KMS-11 (cell line): Measurements from ENCODE around the gene CRTC3.
"Not testable (repeated sequence)": the region's sequence is repeated elsewhere in the genome, so short reads cannot be mapped to it uniquely, and the experiment has no call there.

ENCODE experiments used
- H2AFZ ChIP-seq: fragments of 200-600 bp; sonication (generic); 2 replicates; pipeline ENCODE4 v1.6.1; 2016; ENCODE audit warnings: antibody characterized with exemption, mixed run types, low read depth
- H3K27ac ChIP-seq: fragments of 200-600 bp; sonication (generic); 2 replicates; pipeline ENCODE4 v1.6.1; 2016; ENCODE audit warnings: mild to moderate bottlenecking, mixed run types
- H3K27me3 ChIP-seq: fragments of 200-600 bp; sonication (generic); 2 replicates; pipeline ENCODE4 v1.6.1; 2017; ENCODE audit warnings: mild to moderate bottlenecking, low read depth, mixed run types, moderate library complexity; ENCODE audit not compliant: insufficient read depth
- H3K36me3 ChIP-seq: fragments of 200-600 bp; sonication (generic); 2 replicates; pipeline ENCODE4 v1.6.1; 2017; ENCODE audit warnings: mild to moderate bottlenecking, mixed run types; ENCODE audit not compliant: insufficient read depth
- H3K4me1 ChIP-seq: fragments of 200-600 bp; sonication (generic); 2 replicates; pipeline ENCODE4 v1.6.1; 2016; ENCODE audit warnings: mild to moderate bottlenecking, low read depth, mixed run types; ENCODE audit not compliant: poor library complexity, severe bottlenecking
- H3K4me2 ChIP-seq: fragments of 200-600 bp; sonication (generic); 2 replicates; pipeline ENCODE4 v1.7.0; 2016; ENCODE audit warnings: mild to moderate bottlenecking, mixed run types
- H3K4me3 ChIP-seq: fragments of 200-600 bp; sonication (generic); IDR thresholded peaks from 2 replicates; pipeline ENCODE4 v1.6.1; 2017; ENCODE audit warnings: low read depth, low read length, mixed read lengths; ENCODE audit not compliant: insufficient read depth
- H3K79me2 ChIP-seq: fragments of 200-600 bp; sonication (generic); 2 replicates; pipeline ENCODE4 v1.6.1; 2016; ENCODE audit warnings: low read depth, mixed run types; ENCODE audit not compliant: insufficient read depth
- H3K9ac ChIP-seq: fragments of 200-600 bp; sonication (generic); 2 replicates; pipeline ENCODE4 v1.6.1; 2016; ENCODE audit warnings: mild to moderate bottlenecking, mixed run types
- H4K20me1 ChIP-seq: fragments of 200-600 bp; sonication (generic); 2 replicates; pipeline ENCODE4 v1.6.1; 2016; ENCODE audit warnings: mild to moderate bottlenecking, mixed run types; ENCODE audit not compliant: insufficient read depth
- CTCF ChIP-seq: fragments of 200-600 bp; sonication (generic); conservative IDR thresholded peaks from 2 replicates; pipeline ENCODE4 v1.6.1; 2017; ENCODE audit warnings: low read depth, mild to moderate bottlenecking, antibody characterized with exemption, low read length, moderate library complexity, mixed read lengths

The CRTC3 gene

GRCh38 chr15:90671216-90671615 is 141.5 kb downstream of the CRTC3 start:
- H3K27me3 ChIP-seq, result no peaks in the 10 kb centered on the region
- no peaks in the 10 kb centered on the region for H4K20me1 ChIP-seq
- H3K9ac ChIP-seq, result no peak overlapping the region
- H3K4me1 ChIP-seq, result peaks cover 2% of the 10 kb centered on the region
- no peaks in the 10 kb centered on the region for H3K36me3 ChIP-seq
- H2AFZ ChIP-seq, result no peak overlapping the region
- no peak for TF ChIP-seq CTCF
- H3K27ac ChIP-seq, result no peak overlapping the region
- no peak overlapping the region for H3K4me2 ChIP-seq
- no peak overlapping the region for H3K4me3 ChIP-seq
- H3K79me2 ChIP-seq, result no peaks in the 10 kb centered on the region

- H3K9ac ChIP-seq, H3K4me3 ChIP-seq, H3K4me2 ChIP-seq, H2AFZ ChIP-seq, H3K79me2 ChIP-seq, H3K36me3 ChIP-seq, H3K27ac ChIP-seq, H4K20me1 ChIP-seq, H3K27me3 ChIP-seq: not testable (repeated sequence)
- H3K4me1 ChIP-seq, result peaks cover 14% of the 10 kb centered on the region
Observed at GRCh38 chr15:90673357-90673756, 143.6 kb downstream of the CRTC3 start.

GRCh38 chr15:90674476-90674875 is 144.8 kb downstream of the CRTC3 start:
- Histone ChIP-seq H3K27ac (no peak overlapping the region), H3K36me3 (no peaks in the 10 kb centered on the region), H3K27me3 (no peaks in the 10 kb centered on the region), H3K9ac (no peak overlapping the region), H2AFZ (no peak overlapping the region), H3K79me2 (no peaks in the 10 kb centered on the region), H3K4me3 (no peak overlapping the region), H3K4me1 (peaks cover 15% of the 10 kb centered on the region), H4K20me1 (no peaks in the 10 kb centered on the region), H3K4me2 (no peak overlapping the region)
- TF ChIP-seq CTCF, result no peak

GRCh38 chr15:90675464-90675863 is 145.7 kb downstream of the CRTC3 start:
- Histone ChIP-seq H3K4me1 (peaks cover 15% of the 10 kb centered on the region), H3K27me3 (no peaks in the 10 kb centered on the region), H3K4me2 (no peak overlapping the region), H3K36me3 (no peaks in the 10 kb centered on the region), H3K4me3 (no peak overlapping the region), H2AFZ (no peak overlapping the region), H3K9ac (no peak overlapping the region), H4K20me1 (no peaks in the 10 kb centered on the region), H3K27ac (no peak overlapping the region), H3K79me2 (no peaks in the 10 kb centered on the region)
- TF ChIP-seq CTCF, result no peak

- Histone ChIP-seq H3K36me3 (no peaks in the 10 kb centered on the region), H3K79me2 (no peaks in the 10 kb centered on the region), H3K27me3 (no peaks in the 10 kb centered on the region), H3K4me2 (peak overlapping the region; percentile 30; the same call in 1 of the 2 replicates), H3K4me1 (peaks cover 15% of the 10 kb centered on the region), H2AFZ (0 out of 2 replicates have a peak overlapping the region, but pooled peaks have one; percentile 10), H3K9ac (no peak overlapping the region), H3K27ac (no peak overlapping the region), H3K4me3 (no peak overlapping the region), H4K20me1 (no peaks in the 10 kb centered on the region)
- no peak for TF ChIP-seq CTCF
Observed at GRCh38 chr15:90677807-90678790, 148.4 kb downstream of the CRTC3 start.
